CD4-positive, alpha-beta T cell treated with Interleukin-17A for 4 hours (primary cell): ENCODE results near the gene MAP1S.

Experiments
- DNase-seq: peaks from one replicate; pipeline ENCODE4 v3.0.0-alpha.2; 2020; ENCODE audit warnings: mixed read lengths

MAP1S gene

DNA sequence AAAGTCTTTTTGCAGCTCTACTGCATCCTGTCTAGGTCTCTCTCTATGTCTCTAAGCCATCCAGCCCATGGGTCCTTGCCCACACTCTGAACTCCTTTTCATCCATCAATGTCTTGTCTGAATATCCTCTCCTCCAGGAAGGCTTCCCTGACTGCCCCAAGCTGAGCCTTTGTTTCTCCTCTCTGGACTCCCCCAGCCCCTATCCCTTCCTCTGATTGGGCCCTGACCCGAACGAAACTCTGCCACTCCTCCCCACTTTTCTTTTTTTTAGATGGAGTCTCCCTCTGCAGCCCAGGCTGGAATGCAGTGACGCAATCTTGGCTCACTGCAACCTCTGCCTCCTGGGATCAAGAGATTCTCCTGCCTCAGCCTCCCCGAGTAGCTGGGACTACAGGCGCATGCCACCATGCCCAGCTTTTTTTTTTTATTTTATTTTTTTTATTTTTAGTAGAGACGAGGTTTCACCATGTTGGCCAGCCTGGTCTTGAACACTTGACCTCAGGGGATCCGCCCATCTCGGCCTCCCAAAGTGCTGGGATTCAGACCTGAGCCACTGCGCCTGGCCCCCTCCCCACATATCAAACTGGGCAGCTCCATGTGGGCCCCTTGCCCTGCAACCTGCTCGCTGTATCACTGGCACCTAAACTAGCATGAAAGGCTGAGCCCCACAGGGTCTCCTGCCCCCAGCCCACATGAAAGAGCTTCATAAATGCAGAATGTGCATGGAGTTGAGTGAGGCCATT lies 30.3 kb upstream of the MAP1S start:
- no peak for DNase-seq

DNA sequence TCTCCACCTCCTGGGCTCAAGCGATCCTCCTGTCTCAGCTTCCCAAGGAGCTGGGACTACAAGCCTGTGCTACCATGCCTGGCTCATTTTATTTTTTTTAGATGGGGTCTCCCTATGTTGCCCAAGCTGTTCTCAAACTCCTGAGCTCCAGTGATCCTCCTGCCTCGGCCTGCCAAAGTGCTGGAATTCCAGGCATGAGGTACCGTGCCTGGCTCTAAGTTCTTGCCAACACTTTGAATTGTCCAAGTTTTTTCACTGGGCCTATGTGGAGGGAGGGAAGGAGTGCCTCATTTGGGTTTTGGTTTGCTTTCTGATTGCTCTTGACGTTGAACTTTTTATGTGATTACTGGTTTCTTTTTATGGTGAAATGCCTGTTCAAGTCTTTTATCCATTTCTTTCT lies 26.7 kb upstream of the MAP1S start:
- no peak for DNase-seq

DNA sequence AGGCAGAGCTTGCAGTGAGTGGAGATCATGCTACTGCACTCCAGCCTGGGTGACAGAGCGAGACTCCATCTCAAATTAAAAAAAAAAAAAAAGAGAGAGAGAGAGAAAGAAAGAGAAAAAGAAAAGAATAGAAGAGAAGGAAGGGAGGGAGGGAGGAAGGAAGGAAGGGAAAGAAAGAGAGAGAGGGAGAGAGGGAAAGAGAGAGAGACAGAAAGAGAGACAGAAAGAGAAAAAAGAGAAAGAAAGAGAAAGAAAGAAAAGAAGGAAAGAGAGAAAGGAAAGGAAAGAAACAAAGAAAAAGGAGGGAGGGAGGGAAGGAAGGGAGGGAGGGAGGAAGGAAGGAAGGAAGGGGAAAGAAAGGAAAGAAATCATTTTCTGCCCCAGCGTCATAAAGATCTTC lies 24.1 kb upstream of the MAP1S start:
- no peak for DNase-seq

DNA sequence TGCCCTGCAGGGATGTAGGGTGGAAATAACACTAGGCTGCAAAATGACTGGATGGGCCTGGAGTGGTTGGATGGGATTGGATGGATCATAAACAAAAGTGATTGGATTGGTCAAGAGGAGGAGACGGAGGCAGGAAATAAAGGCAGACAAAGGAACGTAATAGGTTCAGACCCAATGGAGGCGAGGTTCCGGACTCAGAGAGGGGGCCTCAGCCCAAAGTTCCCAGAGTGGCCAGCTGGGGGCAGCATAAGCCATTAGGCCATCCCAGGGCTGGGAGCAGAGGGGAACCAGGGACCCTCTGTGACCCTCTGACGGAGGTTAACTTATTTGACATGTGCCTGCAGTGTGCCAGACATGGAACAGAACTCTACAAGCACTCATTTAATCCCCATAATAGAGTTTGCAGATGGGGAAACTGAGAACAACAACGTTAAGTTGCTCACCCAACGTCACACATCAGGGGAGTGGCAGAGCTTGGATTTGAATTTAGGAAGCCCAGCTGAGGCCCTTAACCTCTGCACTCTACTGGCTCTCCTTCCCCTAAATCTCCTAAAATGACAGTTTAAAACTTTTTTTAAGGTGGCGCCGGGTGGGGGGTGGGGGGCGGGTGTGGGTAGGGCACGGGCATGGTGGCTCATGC lies 15.3 kb upstream of the MAP1S start:
- DNase-seq, result peak; percentile 79

DNA sequence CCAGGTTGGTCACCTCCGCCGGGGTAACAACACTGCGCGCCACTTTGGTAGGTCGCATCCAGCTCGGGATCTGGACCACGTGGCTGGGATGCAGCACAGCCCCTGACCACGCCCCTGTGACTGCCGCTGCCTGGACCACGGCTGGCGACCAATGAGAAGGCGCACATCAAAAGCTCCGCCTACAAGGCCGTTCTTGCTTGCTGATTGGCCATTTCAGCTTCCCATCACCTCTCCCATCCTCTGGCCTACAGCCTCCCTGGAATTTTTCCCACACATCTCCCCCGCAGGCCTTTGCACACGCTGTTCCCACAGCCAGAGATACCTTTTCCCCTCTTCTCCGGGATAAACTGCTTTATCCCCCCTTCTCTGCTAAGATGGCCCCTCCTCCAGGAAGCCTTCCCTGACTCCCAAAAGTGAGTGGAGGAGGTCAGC lies 12.5 kb upstream of the MAP1S start:
- DNase-seq, result no peak

DNA sequence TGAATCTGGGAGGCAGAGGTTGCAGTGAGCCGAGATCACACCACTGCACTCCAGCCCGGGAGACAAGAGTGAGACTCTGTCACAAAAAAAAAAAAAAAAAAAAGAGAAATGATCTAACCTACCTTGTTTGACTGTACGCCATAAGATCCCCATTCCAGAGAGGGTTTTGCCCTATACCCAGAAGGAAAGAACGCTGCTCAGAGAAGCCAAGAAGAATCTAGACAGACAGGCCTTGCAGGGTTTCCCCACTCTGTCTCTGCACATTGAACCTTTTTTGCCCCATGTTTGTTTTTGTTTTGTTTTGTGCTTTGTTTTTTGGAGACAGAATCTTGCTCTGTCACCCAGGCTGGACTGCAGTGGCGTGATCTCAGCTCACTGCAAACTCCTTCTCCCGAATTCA lies 7.4 kb upstream of the MAP1S start:
- DNase-seq, result no peak

DNA sequence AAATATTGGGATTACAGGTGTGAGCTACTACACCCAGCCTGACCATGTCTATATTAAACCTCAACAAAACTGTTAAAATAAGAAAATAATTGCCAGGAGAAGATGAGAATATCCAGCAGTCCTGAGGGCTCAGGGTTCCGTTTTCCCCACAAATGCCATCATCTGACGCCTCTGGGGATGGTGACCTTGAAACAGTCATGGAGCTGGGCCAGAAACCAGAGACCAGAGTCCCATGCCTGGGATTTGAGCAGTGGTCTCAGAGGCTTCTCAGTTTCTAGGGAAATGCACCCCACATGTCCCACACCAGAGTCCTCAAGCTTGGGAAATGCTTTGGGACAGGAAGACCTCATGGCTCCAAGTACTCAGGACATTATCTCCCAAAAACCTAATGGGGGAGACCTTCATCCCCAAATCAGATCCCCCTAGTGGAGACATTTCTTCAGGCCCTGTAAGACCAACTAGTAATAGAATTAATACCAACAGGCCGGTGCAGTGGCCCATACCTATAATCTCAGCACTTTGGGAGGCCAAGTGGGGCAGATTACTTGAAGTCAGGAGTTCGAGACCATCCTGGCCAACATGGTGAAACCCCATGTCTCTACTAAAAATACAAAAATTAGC lies 2.9 kb upstream of the MAP1S start:
- DNase-seq, result no peak

DNA sequence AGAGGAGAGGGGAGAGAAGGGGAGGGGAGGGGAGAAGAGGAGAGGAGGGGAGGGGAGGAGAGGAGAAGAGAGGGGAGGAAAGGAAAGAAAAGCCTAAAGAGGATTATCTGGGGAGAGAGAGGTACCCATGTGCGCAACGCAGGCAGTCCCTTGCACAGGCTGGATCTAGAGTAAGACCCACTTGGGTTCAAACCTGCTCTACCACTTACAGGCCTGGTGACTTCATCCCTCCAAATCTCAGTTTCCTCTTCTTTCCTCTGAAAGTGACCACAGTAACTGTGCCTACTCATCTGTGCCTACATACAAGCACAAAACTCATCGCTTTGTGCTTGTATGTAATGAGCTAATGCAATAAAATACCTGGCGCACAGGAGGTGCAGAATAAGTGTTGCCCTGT lies 732 bp upstream of the MAP1S start:
- no peak for DNase-seq

DNA sequence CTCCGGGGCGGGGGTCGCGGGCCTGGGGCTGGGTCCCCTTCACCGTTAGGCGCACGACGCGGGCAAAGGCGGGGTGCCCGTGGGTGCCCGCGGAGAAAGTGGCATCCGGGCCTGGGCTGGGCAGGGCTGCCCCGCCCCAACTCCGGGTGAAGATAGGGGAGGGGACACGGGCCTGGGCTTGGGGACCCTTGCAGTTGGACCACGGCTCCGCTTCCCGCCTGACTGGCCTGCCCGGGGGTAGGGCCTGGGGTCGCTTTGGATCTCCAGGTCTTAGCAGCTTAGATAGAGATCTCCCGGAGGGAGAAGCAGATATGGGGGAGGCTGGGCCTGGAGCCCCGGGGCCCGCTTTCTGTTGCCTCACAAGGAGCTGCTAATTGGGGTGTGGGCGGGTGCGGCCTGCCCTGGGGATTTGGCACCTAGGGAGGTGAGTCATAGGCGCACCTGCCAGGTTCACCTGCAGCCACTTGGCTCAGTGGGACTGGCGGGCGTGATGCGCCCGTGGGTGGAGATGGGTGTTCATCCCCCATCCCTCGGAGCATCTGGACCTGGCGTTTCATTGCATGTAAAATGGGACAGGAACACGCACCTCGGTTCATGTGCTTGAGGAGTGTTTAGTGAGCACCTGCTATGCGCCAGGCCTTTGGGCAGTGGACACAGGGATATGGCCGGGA lies 585 bp downstream of the MAP1S start:
- DNase-seq, result peak; percentile 58

DNA sequence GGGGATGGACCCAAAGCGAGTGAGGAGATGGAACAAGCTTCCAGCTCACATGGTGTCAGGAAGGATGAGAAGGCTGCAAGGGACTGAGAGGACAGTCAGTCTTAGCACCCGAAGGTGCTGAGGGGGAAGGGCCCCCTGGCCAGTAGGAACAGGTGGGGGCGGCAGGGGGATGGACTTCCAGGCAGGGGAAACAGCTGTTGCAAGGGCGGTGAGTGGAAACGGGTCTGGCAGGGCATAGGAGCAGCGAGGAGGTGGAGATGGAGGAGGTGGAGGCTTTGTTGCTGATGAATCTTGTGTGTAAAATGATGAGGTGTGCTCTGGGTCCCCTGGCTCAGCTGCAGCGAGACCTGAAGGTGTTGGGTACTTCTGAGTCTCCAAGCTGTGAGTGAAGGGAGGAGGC lies 1.2 kb downstream of the MAP1S start:
- no peak for DNase-seq

DNA sequence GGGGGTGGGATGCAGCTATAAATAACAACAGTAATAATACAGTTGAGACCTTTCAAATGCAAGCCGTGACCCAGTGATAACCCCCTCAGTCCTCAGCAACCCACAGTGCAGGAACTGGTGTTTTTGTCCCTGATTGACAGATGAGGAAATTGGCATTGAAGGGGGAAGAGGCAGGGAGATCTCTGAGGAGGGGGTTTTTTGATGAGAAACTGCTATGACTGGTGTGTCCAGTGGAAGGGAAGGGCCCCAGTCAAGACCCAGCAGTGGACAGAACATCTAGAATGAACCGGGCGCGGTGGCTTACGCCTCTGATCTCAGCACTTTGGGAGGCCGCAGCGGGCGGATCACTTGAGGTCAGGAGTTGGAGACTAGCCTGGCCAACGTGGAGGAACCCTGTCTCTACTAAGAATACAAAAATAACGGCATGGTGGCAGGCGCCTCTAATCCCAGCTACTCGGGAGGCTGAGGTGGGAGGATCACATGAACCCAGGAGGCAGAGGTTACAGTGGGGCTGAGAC lies 1.9 kb downstream of the MAP1S start:
- no peak for DNase-seq

DNA sequence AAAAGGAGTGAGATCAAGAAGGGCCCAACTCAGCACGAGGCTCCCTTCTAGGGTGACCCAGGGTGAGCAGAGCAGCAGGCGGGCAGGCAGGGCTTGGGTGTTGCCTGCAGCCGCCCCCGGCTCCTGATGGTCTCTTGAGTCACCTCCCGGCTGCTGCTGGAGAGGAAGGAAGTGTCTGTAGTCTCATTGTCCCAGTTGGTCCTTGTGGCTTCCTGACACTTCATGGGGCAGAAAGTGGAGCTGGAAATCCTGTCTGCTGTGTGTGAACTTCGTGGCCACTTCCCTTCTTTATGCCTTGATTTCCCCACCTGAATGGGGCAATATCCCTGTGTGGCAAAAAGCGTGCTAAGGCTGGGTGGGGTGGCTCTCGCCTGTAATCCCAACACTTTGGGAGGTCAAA lies 2.5 kb downstream of the MAP1S start:
- peak; percentile 37 for DNase-seq

DNA sequence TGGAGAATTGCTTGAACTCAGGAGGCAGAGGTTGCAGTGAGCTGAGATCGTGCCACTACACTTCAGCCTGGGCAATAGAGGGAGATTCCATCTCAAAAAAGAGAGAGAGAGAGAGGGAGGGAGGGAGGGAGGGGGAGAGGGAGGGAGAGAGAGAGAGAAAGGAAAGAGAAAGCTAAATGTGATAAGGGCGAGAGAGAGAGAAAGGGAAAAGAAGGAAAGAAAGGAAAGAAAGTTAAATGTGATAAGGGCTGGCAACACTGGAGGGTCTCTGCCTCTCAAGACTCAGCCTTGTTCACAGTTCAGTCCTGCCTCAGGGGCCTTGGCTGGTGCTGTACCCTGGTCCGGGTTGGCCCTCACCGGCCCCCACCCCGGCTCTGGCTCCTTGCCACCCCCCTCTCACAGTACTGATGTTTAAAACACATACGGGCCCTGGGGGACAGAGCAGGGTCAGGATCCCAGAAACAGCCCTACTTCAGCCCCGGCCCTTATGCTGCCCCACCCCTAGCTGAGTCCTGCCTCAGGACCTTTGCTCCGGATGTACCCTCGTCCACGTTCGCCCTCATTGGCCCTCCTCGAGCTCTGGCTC lies 3.5 kb downstream of the MAP1S start:
- DNase-seq, result no peak

DNA sequence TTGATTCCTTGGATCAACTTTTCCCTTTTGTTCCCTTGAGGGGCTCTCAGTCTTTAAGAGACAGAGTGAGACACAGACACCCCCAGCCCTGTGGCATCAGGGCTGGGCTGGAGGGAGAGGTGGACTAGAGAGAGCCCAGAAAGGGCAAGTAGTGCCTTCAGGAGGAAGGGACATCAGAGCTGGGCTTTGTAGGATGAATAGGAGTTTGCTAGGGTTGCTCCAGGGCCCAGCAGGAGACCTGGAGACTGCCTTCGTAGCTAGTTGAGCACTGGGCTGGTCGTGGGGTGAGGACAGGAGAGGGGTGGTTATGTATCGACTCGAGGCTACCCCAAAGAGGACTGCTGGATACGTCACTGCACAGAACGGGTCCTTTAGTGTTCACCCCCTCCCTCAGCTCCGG lies 5.4 kb downstream of the MAP1S start:
- DNase-seq, result no peak

DNA sequence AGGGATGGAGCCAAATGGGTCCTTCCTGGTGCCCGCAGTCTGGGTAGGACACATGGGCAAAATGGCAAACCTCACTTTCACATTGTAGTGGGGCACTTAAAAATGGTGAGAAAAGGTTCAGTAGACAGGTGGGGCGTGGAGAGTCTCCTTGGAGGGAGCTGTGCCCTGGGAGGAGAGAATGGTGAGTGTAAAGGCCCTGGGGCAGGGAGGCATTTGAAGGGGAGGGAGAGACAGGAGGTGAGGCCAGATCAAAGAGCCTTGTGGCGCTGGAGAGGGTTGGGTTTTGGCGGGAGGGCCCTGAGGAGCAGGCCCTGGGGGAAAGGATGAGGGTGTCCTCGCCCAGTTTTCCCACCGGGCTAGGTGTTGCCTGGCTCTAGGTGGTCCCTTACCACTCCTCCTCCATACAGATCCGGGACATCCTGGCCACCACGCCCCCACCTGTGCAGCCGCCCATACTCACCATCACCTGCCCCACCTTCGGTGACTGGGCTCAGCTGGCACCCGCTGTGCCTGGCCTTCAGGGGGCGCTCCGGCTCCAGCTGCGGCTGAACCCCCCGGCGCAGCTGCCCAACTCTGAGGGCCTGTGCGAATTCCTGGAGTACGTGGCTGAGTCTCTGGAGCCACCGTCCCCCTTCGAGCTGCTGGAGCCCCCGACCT lies 6.3 kb downstream of the MAP1S start:
- peak; percentile 27 for DNase-seq

DNA sequence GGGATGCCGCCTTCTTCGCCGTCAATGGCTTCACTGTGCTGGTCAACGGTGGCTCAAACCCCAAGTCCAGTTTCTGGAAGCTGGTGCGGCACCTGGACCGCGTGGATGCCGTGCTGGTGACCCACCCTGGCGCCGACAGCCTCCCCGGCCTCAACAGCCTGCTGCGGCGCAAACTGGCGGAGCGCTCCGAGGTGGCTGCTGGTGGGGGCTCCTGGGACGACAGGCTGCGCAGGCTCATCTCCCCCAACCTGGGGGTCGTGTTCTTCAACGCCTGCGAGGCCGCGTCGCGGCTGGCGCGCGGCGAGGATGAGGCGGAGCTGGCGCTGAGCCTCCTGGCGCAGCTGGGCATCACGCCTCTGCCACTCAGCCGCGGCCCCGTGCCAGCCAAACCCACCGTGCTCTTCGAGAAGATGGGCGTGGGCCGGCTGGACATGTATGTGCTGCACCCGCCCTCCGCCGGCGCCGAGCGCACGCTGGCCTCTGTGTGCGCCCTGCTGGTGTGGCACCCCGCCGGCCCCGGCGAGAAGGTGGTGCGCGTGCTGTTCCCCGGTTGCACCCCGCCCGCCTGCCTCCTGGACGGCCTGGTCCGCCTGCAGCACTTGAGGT lies 7.0 kb downstream of the MAP1S start:
- no peak for DNase-seq

DNA sequence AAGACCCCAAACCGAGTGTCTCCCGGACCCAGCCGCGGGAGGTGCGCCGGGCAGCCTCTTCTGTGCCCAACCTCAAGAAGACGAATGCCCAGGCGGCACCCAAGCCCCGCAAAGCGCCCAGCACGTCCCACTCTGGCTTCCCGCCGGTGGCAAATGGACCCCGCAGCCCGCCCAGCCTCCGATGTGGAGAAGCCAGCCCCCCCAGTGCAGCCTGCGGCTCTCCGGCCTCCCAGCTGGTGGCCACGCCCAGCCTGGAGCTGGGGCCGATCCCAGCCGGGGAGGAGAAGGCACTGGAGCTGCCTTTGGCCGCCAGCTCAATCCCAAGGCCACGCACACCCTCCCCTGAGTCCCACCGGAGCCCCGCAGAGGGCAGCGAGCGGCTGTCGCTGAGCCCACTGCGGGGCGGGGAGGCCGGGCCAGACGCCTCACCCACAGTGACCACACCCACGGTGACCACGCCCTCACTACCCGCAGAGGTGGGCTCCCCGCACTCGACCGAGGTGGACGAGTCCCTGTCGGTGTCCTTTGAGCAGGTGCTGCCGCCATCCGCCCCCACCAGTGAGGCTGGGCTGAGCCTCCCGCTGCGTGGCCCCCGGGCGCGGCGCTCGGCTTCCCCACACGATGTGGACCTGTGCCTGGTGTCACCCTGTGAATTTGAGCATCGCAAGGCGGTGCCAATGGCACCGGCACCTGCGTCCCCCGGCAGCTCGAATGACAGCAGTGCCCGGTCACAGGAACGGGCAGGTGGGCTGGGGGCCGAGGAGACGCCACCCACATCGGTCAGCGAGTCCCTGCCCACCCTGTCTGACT lies 7.9 kb downstream of the MAP1S start:
- no peak for DNase-seq

DNA sequence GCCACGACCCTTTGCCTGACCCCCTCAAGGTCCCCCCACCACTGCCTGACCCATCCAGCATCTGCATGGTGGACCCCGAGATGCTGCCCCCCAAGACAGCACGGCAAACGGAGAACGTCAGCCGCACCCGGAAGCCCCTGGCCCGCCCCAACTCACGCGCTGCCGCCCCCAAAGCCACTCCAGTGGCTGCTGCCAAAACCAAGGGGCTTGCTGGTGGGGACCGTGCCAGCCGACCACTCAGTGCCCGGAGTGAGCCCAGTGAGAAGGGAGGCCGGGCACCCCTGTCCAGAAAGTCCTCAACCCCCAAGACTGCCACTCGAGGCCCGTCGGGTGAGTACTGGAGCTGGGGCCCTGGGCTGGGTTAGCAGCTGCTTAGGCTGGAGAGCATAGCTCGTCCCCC lies 8.6 kb downstream of the MAP1S start:
- DNase-seq, result no peak

DNA sequence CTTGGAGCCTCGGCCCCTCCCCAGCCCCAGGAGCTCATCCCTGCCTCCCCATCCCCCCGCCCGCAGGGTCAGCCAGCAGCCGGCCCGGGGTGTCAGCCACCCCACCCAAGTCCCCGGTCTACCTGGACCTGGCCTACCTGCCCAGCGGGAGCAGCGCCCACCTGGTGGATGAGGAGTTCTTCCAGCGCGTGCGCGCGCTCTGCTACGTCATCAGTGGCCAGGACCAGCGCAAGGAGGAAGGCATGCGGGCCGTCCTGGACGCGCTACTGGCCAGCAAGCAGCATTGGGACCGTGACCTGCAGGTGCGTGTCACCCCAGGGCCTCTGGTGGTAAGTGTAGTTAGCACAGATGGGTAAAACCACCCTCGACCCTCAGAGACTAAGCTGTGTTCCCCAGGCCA lies 13.8 kb downstream of the MAP1S start:
- no peak for DNase-seq

DNA sequence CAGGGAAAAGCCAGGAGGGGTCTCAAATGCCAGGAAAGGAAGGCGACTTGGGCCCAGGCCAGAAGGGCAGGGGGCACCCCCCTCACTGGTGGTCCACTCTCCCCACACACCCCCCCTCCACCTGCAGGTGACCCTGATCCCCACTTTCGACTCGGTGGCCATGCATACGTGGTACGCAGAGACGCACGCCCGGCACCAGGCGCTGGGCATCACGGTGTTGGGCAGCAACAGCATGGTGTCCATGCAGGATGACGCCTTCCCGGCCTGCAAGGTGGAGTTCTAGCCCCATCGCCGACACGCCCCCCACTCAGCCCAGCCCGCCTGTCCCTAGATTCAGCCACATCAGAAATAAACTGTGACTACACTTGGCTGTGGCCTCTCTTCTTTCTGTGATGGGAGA lies 14.9 kb downstream of the MAP1S start:
- DNase-seq, result no peak

DNA sequence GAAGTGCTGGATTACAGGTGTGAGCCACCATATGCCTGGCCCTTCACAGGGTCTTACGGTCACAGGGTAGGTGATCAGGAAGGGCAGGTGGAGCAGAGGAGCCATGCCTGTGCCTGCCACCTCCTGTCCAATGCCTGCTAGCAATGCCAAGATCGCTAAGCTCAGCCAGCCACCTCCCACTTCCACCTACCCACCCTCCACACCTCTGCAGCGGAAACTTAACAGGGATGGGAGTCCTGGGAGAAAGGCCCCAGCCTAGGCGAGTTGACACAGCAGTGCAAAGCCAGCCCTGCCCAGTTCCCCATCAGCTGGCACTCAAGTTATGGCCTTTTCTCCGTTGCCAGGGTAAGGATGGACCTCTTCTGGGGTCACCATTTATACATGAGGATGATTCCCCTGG lies 16.1 kb downstream of the MAP1S start:
- no peak for DNase-seq
